HUDEP-2 (cell line): Measurements from ENCODE around the gene HEBP2.

Experiments used
- DNase-seq, 76 experiments: peaks; one replicate each; lab custom pipeline; 2025; ENCODE audit not compliant: unreplicated experiment in 76 of 76; lab: John Stamatoyannopoulos, UW

Gene HEBP2

DNA sequence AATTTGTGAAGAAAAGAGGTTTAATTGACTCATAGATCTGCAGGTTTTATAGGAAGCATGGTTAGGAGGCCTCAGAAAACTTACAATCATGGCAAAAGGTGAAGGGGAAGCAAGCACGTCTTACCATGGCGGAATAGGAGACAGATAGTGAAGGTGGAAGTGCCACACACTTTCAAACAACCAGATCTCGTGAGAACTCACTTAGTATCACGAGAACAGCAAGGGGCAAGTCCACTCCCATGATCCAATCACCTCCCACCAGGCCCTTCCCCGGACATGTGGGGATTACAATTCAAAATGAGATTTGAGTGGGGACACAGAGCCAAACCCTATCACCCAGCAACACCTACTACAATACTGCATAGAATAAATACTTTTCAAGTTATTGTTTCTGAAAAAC is 7.3 kb upstream of the HEBP2 start:
- DNase-seq: no peak

DNA sequence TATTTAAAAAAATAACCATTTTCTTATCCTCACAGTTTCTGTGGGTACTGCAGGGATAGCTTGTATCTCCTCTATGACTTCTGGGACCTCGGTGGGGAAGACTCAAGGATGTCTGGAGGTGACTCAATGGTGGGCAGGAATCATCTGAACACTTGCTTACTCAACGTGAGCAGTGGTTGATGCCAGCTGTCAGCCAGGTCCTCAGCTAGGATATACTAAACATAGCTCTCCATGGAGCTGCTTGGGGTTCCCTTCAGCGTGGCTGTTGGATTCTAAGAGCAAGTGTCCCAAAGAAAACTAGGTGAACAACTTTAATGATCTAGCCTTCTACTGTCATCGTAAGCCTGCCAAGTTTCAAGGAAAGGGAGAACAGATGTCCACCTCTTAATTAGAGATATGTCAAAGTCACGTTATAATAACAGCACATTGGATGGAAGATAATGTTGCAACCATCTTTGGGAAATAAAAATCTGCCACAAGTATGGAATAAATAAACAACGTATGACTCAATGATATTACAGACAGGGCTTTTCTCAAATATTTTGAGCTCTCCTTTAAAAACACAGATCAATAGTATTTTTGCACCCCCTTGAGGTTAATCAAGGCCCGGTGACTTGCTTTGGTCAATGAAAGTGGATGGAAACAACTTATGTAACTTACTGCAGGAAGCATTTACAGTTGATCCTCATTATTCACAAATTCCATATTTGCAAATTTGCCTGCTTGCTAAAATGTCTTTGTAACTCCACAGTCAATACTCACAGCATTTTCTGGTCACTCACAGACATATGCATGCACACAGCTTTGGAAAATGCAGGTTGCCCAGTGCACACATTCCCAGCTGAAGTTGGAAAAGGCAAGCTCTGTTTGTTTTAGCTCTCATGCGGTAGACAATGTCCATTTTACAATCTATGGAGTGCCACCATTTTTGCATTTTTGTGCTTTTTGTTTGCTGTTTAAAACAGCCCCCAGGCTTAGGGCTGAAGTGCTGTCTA is 6.6 kb upstream of the HEBP2 start:
- DNase-seq: no peak

DNA sequence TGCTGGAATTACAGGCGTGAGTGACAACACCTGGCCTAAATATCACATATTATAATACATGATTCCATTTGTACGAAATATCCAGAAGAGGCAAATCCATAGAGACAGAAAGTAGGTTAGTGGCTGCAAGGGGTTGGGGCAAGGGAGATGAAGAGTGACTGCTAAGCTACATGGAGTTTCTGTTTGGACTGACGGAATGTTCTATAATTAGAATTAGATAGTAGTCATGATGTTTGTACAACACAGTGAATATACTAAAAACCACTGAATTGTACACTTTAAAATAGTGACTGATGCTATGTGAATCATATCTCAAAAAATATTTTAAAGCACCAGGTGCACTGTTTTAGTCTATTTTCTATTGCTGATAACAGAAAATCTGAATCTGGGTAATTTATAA is 3.7 kb upstream of the HEBP2 start:
- DNase-seq: no peak

DNA sequence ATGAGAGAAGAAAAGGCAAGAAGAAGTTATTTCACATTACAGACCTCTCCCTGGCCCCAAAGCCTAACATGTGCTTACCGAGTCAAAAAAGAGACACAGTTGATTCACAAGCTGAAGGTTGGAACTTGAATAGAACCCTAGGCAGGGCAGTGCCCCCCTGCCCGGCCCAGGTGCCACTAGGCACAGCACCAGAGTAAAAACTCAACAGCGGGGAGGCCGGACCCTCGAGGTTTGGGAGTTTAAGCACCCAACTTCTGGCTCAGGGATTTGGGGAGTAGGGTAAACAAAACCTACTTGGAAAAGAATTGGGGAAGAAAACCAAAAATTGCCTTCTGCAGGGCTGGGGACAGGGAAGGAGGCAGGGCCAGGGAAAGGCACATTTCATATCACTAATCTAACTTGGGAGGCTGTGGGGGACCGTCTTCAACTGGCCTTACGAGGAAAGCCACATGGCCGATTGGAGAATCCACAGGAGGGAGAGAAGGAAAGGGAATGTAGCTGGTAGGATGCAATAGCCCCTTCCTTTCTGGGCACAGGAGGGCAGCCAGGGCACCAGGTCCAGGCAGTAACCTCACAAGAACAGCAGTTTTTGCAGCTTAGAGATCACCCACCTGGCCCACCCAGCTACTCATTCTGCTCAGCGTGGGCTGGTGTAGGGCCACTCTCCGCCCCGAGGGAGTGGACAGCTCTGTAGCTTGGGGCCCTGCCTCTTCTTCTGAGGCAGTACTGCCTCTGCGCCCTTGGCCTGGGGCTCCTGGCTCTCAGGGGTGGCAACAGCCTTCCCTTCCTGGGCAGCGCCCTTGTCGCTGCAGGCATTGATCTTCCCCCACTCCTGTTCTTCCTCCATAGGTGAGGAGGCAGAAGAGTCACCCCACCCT is 1.8 kb upstream of the HEBP2 start:
- no peak for DNase-seq

DNA sequence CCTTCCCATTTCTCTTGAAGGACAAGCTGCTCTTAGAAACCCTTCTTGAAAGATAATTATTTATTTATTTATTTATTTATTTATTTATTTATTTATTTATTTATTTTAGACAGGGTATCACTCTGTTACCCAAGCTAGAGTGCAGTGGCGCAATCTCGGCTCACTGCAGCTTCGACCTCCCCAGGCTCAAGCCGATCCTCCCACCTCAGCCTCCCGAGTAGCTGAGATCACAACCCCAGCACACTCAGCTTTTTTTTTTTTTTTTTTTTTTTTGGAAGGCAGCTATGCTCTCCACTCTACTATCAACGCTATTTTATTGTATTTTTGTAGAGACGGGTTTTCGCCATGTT is 1.2 kb upstream of the HEBP2 start:
- DNase-seq: no peak

DNA sequence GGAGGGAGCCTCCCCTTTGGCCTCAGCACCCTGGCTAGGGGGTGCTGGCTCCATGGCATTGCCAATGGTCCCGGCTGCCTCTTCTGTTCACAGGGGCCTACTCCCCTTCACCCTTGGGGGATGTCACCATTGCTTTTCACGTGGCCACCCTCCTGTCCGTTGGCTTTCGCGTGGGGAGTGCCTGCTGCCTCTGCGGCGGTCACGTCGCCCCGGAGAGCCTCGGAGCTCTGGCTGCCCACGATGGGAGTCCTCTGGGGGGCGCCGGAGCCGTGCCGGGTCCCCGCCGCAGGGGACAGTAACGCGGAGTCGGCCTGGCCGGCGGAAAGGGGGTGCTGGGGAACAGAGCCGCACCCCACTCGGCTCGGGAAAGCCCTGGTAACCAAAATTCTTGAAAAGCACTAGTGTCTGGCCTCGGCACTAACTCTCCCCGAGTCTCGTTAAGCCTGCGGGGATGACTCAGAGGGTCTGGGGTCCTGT is 661 bp upstream of the HEBP2 start:
- DNase-seq: peak in 21 of 76 experiments; percentile 9 to 68 (median 36)

DNA sequence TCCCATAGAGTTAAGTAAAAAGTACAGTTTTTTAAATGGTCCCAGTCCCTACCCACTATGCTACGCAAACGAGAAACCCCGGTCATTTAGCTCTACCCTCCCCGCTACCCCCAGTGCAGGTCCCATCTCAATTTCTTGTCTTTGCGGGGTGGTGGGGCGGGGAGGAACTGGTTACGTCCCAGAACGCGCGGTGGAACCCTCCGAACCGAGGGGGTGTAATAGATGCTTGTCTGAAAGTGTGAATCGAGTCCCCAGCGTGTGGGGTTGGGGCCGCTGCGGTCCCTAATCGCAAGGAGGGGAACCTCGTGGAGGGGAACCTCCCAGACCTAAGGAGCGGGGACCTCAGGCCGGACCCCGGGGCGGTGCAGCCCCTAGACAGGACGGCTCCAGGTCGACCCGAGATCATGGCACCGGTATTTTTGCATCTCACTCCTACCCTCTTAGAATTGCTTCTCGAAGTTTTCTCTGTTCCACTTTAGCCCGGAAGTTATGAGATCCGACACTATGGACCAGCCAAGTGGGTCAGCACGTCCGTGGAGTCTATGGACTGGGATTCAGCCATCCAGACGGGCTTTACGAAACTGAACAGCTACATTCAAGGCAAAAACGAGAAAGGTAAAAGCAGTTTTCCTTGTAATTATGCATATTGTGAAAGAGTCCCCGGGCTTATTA is 779 bp downstream of the HEBP2 start:
- peak in 8 of 76 experiments; percentile 3 to 53 (median 22) for DNase-seq

DNA sequence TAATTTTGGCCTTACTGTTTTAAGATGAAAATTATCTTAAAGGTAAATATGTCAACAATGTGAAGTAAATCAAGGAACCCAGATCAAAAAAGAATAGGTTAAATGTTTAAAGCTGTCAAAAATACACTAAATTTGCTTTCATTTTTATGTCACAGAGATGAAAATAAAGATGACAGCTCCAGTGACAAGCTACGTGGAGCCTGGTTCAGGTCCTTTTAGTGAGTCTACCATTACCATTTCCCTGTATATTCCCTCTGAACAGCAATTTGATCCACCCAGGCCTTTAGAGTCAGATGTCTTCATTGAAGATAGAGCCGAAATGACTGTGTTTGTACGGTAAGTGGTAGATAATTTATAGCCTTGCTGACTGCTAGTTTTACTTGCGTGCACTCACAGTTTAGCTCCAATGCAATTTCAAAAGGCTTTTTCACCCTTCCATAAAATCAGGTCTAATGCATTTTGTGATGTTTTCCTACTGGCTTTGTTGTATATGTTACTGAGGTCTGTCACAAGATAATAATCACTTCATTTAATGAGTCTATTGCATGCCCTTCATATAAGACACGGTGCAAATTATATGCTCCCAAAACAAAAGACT is 1.9 kb downstream of the HEBP2 start:
- no peak for DNase-seq

DNA sequence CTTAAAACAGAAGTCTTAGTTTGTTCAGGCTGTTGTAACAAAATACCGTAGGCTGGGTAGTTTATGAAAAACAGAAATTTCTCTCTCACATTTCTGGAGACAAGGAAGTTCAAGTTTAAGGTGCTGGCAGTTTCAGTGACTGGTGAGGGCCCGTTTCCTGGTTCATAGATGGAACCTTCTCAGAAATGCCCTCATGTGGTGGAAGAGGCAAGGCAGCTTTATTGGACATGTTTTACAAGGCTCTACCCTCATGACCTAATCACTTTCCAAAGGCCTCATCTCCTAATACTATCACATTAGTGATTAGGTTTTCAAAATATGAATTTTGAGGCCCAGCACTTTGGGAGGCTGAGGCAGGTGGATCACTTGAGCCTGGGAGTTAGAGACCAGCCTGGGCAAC is 2.4 kb downstream of the HEBP2 start:
- DNase-seq: peak in 3 of 76 experiments; percentile 9 to 28 (median 14)

DNA sequence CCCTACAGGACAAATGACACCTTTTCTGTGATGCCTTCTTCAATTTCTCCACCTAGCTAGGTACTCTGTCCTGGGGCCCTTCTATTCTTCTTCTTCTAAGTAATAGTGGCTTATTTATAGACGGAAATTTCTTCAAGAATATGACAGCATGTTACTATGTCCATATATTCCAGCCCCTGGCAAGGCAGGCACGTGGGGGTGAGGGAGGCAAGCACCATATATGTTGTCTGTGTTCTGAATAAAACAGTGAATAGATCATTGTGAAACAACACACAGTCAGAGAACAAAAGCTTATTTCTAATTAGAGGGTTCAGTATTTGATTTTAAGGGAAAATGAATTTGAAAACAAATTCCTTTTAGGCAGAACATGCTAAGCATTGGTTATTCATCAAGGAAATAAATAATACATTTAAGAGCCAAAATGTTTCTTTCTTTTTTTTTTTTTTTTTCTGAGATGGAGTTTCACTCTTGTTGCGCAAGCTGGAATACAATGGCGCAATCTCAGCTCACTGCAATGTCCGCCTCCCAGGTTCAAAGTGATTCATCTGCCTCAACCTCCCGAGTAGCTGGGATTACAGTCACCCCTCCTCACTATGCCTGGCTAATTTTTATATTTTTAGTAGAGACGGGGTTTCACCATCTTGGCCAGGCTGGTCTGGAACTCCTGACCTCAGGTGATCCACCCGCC is 6.2 kb downstream of the HEBP2 start:
- DNase-seq: no peak

DNA sequence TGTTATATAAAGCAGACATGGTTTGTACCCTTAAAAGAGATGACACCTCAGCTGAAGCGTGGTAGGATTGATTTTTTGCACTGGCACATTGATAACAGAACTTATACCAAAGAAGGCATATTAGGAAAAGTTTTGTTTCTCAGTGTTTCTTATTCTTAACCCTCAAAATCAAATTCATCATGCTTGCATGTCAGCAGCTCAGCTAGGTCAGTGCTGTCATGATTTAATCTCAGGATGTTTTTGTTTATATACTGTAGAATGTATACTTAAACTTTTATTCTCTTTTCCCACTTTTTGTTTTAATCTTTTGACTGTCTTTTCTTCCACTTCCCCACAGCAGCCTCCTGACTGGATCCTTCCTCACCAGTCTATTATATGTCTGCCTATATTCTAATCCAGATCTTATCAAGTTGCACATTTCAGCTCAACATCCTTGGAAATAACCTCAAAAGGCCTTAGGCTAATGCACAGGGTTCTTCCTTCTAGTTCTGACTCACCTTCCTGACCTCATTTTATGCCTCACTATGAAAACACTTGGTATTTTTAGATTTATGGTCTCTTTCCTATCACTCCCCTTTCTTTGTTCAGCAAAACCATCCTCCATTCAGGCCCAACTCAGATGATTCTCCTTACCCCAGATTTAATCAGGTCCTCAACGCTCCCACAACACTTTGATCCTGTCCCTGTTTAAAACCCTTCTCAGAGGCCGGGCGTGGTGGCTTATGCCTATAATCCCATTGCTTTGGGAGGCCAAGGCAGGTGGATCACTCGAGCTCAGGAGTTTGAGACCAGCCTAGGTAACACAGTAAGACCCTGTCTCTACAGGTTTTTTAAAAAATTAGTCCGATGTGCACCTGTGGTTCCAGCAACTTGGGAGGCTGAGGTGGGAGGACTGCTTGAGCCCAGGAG is 7.2 kb downstream of the HEBP2 start:
- DNase-seq: no peak

DNA sequence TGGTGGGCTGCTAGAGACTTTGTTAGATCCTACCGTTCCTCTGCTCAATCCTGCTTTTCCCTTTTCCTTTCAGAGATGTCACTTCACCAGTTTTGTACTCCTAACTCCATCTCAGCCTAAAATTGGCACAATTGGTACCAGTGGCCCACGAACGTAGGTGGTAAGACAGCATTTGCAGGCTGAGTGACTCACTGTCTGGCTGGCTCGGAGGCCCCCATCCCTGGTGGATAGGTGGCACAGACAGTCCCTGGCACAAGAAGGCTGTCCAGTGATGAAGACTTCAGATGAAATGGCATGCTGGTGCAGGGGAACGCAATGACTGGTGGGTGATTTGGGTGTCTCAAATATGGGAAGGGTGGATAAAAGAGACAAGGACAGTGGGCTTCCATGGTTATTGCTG is 11.1 kb downstream of the HEBP2 start:
- DNase-seq: no peak

DNA sequence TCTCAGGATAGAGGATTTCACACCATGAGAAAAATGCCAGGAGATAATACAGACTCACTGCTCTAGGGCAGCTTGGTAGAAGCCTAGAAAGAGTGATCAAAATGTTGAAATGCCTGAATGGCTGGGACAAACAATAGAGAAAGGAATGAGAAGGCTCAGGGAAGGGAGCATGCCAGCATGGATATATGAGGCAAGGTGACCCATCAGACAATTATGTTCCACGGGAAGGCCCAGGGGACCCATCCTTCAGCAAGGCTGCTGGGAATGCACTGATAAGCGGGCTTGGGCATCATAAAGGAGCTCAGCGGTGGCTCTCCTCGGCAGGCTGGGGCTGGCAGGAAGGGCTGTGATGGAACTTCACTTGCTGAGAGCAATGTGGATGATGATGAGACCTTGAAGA is 12.2 kb downstream of the HEBP2 start:
- DNase-seq: no peak

DNA sequence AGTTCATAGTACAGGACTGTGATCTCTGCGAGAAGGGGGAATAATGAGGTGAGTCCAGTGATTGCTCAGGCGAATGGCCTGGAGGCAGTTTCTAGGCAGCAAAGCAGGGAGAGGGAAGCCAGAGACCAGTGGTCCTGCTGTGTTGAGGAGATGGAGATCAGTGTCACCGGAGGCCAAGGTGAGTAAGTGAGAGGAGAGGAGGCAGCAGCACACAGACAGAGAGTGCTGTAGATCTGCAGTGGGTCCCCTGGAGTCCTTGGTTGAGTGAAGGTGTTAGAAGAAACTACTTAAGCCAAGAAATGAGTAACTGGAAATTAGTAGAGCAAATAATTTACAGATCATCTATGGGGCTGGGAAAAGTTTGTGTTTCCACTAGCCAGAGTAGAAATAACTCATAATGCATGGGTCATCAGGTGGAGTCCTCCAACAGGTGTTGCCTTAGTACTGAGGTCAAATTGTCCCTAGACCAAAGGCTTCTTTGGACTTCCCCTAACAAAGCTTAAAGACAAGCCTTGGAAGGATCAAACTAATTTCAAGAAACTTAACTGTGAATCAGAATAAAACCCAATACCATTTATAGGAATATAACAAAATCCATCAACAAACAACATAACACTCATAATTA is 13.6 kb downstream of the HEBP2 start:
- no peak for DNase-seq

DNA sequence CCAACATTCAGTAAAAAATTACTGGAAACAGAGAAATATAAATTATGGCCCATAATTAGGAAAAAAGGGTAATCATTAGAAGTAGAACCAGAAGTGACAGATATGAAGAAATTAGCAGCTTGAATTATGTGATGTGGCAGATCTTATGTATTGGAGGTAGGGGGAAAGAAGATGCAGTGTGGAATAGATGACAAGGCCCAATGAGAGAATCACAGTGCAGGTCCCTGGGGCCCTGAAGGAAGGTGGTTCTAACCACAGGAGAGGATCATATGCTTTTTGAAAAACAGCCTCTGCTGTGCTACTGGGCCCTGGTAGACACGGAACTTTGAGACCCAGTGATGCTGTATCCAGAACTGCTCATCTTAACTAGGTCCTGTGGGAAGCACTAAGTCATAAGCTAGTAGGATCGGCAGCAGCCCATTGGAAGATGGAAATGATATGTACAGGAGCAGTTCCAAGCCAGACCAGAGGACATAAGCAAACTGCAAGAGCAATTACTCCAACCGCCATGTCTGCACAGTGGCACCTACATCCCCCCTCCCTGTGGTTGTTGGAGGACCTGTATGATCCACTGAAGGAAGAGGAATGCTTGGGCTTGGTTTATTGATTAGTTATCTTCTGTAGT is 14.2 kb downstream of the HEBP2 start:
- DNase-seq: no peak

DNA sequence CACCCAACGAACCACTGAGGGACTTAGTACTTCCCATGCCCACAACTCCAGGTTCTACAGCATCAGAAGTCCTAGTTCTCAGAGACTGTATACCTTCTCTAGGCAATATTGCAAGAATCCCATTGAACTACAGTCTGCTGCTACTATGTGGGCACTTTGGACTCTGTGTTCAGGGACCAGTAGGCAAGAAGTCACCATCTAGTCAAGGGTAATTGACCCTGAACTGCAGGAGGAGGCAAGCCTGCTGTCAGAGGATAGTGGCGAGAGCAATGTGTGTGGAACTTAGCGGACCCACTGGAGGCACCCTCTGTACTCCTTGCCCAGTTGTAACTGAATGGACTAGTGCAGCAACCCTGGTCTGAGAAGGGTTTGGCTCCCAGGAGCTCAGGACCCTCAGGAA is 15.7 kb downstream of the HEBP2 start:
- DNase-seq: no peak

DNA sequence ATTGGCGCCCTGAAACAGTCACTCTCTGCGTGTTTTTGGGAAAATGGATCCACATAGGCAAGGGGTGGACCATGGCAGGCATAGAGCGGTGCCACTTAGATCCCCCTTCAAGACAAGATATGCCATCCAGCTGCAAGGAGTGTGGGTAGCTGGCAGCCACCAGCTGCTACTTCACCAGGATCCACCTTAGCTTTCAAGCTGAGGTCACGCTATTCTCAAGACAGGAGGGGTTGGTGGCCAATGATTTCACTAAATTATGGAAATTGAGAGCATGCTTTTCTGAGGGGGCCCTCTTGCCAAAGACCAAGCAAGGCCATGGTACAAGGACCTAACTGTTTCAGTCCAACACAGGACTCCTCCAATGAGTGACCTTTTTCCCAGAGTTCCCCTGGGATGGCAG is 16.3 kb downstream of the HEBP2 start:
- no peak for DNase-seq

DNA sequence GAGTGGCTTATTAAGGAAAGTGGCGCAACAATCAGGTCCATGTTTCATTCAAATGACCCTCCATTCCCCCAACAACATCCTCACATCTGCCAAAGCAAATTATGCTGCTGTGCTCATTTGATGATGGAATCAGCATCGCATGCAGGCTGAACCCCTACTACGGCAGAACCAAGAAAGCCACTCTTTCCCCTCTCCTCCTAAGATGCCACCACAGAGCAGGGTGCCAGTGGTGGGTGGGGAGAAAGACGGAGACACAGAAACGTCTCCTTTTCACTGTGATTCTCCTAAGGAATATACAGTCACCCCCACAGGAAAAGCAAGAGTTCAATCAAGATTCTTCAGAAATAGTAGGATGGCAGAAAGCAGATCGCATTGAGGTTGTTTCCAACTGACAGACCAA is 17.1 kb downstream of the HEBP2 start:
- DNase-seq: no peak
